ENCODE measurements around the gene RIMBP2. TPM values are rescaled to one million over a fixed set of nuclear protein-coding genes. Genes with fewer than 3 reads are reported as not detected.

RIMBP2 gene
- total RNA-seq, 4 donors from 2014 or later, result not detected

GRCh38 chr12:130581782-130582181 lies 134.3 kb downstream of the RIMBP2 start:
- TF ChIP-seq CTCF (IDR thresholded peaks at IDR 0.05; ENCODE audit: low read depth), result no peak

GRCh38 chr12:130579231-130579630 lies 136.9 kb downstream of the RIMBP2 start:
- TF ChIP-seq CTCF (IDR thresholded peaks at IDR 0.05; ENCODE audit: low read depth), result no peak

- TF ChIP-seq CTCF (IDR thresholded peaks at IDR 0.05; ENCODE audit: low read depth), result no peak
These were observed 138.7 kb downstream of the RIMBP2 start for GRCh38 chr12:130577351-130577750.

GRCh38 chr12:130576371-130576816 lies 139.7 kb downstream of the RIMBP2 start:
- TF ChIP-seq CTCF (IDR thresholded peaks at IDR 0.05; ENCODE audit: low read depth), result no peak

GRCh38 chr12:130574402-130574801 lies 141.7 kb downstream of the RIMBP2 start:
- TF ChIP-seq CTCF (IDR thresholded peaks at IDR 0.05; ENCODE audit: low read depth), result no peak

- TF ChIP-seq CTCF (IDR thresholded peaks at IDR 0.05; ENCODE audit: low read depth), result no peak
These were observed 142.3 kb downstream of the RIMBP2 start for GRCh38 chr12:130573766-130574165.

GRCh38 chr12:130573235-130573634 lies 142.9 kb downstream of the RIMBP2 start:
- no peak for TF ChIP-seq CTCF (IDR thresholded peaks at IDR 0.05; ENCODE audit: low read depth)
